VCaP (cell line): ENCODE data around the gene FSD1L.
A peak's percentile ranks its signal among the peaks of the same experiment; 100 is the strongest.

Experiments used
- H3K27ac ChIP-seq: fragments of 450-650 bp; 2 replicates; pipeline ENCODE4 v1.5.1; 2017
- CTCF ChIP-seq: fragments of 450-650 bp; conservative IDR thresholded peaks from 2 replicates; pipeline ENCODE4 v1.5.1; 2017; ENCODE audit warnings: mild to moderate bottlenecking, moderate library complexity

FSD1L gene

GRCh38 chr9:105447814-105448812 lies at the start of gene FSD1L:
TSS of gene FSD1L (plus strand) at chr9:105448034. CDS start at chr9:105448221, 187 bp downstream.
- H3K27ac ChIP-seq: peak within 1 kb of the TSS; percentile 63

DNA sequence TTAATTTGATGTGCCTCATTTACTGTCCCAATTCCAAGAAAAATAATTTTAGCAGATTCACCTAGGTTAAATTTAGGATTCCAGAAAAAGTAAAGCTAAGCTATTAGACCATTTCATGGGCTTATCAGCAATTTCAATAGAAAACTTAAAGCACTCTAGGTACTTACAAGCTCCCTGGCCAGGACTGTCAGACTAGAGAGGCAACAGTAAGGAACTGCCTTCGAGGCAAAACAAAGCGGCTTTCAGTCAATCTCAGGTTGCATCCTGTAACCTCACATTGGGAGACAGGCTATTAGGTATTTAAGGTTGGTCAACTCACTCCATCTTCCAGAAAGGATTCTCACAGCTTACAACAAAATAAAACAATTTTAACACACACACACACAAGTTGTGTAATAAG lies 48.7 kb upstream of the FSD1L start:
- H3K27ac ChIP-seq: no peak overlapping the region
- no peak for TF ChIP-seq CTCF

More at GRCh38 chr9:105447814-105448812, at the start of gene FSD1L:
- TF ChIP-seq CTCF: peak; percentile 67

GRCh38 chr9:105401651-105402050 lies 46.2 kb upstream of the FSD1L start:
- no peak for TF ChIP-seq CTCF
- no peak overlapping the region for H3K27ac ChIP-seq

DNA sequence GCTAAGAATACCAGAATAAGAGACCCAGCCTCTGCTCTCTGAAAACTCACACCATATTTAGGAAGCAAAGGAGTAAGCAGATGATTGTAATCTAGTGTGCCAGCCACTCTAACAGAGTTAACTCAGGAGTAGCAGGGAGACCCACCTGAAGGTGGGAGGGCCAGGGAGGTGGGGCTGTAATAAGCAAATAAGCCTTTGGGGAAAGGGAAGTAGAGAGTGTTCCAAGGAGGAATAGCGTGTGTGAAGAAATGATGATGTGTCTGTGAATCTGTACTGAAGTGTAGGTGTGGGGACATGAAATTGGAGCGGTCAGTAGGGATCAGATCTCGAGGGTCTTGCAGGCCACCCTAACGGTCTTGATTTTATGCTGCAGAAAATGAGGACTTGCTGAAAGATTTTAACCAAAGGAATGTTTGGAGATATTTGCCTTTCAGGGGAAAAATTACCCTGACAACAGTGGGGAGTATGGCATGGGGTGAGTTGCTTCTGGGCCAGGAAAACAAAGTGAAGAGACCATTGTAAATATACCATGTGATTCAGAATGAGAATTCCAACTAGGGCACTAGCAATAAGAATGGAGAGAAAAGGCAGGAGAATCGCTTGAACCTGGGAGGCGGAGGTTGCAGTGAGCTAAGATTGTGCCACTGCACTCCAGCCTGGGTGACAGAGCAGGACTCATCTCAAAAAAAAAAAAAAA lies 44.1 kb upstream of the FSD1L start:
- no peak for TF ChIP-seq CTCF
- no peak overlapping the region for H3K27ac ChIP-seq

GRCh38 chr9:105405514-105406131 lies 42.2 kb upstream of the FSD1L start:
- no peak overlapping the region for H3K27ac ChIP-seq
- no peak for TF ChIP-seq CTCF

DNA sequence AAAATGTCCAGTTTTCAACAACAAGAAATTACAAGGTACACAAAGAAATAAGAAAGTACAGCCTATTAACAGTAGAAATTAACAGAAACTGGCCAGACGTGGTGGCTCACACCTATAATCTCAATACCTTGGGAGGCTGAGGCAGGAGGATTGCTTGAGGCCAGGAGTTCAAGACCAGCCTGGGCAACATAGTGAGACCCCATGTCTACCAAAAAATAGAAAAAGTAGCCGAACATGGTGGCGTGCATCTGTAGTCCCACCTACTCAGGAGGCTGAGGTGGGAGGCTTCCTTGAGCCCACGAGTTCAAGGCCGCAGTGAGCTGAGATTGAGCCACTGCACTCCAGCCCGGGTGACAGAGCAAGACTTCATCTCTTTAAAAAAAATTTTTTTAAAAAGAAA lies 41.5 kb upstream of the FSD1L start:
- no peak for TF ChIP-seq CTCF
- no peak overlapping the region for H3K27ac ChIP-seq

DNA sequence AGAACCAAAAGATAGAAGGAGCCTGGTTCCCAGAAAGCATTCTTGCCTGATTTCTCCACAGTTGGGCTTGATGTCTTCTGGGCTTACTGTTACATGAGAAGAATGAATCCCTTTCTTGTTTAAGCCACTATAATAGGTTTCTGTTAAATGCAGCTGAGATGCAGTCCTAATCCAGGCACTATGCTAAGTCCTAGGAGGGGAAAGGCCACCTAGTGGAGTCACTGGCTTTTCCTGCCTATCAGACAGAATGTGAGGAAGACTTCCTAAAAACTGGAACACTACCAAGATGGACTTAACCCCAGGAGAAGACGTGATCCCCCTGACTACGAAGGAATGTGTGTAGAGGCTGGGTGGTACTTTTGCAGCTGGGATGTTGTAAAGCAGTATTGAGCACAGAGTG lies 34.3 kb upstream of the FSD1L start:
- no peak overlapping the region for H3K27ac ChIP-seq
- TF ChIP-seq CTCF: peak; percentile 70
